ENCODE data around the gene GIMAP5.

Gene GIMAP5

DNA sequence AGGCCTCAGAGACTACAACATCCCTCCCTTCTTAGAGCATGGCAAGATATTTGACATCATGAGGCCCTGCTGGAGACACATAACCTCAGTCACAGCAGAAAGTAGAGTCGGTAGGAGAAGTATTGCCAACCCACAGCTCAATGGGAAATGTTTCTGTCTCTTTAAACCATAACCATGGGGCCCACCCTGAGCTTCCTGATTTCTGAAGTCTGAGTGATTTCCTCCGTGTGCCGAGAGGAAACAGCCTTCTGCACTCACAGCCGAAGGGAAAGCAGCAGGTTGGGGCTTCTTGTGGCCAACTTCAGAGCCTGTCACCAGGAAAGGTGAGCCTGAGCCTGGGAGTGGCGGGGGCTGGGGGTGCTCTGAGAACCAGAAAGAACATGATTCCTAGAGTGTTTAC is 20.9 kb upstream of the GIMAP5 start, which contains the start of gene GIMAP1:
GIMAP1 (plus strand) TSS at position 246 of the 400 bp plus-strand sequence. CDS start 2,435 bp downstream, outside the sequence.
- Histone ChIP-seq H3K27me3 (ENCODE audit: insufficient read depth, low read length) (peaks cover 8% of the 10 kb centered on the region; the same call in 1 of the 2 replicates), H3K4me1 (ENCODE audit: insufficient read depth, low read length, severe bottlenecking) (no peaks in the 10 kb centered on the region), H3K9me3 (ENCODE audit: low read length) (no peaks in the 10 kb centered on the region), H3K36me3 (ENCODE audit: insufficient read depth, low read length) (no peaks in the 10 kb centered on the region), H3K4me2 (ENCODE audit: low read length) (no peak within 1 kb of the TSS), H3F3A (ENCODE audit: insufficient read depth, low read length) (no peaks in the 10 kb centered on the region), H3K9ac (ENCODE audit: low read length) (no peak within 1 kb of the TSS), H3K4me3 (ENCODE audit: low read depth, low read length, poor library complexity, severe bottlenecking) (no peak within 1 kb of the TSS), H3K27ac (ENCODE audit: low read depth, low read length, poor library complexity, severe bottlenecking) (no peak within 1 kb of the TSS), H3K9me2 (ENCODE audit: low read depth, low read length) (no peaks in the 10 kb centered on the region), H3K79me2 (ENCODE audit: insufficient read depth, low read length) (no peaks in the 10 kb centered on the region), H4K20me1 (ENCODE audit: insufficient read depth, low read length) (no peaks in the 10 kb centered on the region), H2AFZ (ENCODE audit: low read length) (no peak within 1 kb of the TSS)
- TF ChIP-seq, protein P1, sequence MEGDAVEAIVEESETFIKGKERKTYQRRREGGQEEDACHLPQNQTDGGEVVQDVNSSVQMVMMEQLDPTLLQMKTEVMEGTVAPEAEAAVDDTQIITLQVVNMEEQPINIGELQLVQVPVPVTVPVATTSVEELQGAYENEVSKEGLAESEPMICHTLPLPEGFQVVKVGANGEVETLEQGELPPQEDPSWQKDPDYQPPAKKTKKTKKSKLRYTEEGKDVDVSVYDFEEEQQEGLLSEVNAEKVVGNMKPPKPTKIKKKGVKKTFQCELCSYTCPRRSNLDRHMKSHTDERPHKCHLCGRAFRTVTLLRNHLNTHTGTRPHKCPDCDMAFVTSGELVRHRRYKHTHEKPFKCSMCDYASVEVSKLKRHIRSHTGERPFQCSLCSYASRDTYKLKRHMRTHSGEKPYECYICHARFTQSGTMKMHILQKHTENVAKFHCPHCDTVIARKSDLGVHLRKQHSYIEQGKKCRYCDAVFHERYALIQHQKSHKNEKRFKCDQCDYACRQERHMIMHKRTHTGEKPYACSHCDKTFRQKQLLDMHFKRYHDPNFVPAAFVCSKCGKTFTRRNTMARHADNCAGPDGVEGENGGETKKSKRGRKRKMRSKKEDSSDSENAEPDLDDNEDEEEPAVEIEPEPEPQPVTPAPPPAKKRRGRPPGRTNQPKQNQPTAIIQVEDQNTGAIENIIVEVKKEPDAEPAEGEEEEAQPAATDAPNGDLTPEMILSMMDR (IDR thresholded peaks at IDR 0.05; ENCODE audit: low read length): no peak
- TF ChIP-seq EZH2 (IDR thresholded peaks at IDR 0.05; ENCODE audit: borderline replicate concordance, low read length): no peak

DNA sequence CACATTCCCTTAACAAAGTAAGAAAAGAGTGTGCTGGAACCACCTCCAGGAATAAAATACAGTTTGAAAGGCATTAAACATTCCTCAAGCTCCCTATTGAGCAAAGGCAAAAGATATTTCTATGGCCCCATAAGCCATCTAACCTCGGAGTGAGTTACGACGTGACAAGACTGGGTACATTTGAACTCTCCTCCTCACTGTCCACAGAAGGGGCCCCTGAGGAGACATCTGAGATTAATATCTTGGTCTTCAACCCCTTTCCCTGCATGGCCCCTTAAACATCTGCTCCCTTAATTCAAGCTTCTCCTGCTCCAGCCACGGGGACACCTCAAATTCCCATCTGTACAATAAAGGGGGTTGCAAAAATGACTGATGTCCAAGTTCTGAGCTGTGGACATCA is 20.3 kb upstream of the GIMAP5 start:
- H3K9me2 ChIP-seq (ENCODE audit: low read depth, low read length): no peaks in the 10 kb centered on the region
- H3K27me3 ChIP-seq (ENCODE audit: insufficient read depth, low read length): peaks cover 8% of the 10 kb centered on the region; the same call in 1 of the 2 replicates
- H3K27ac ChIP-seq (ENCODE audit: low read depth, low read length, poor library complexity, severe bottlenecking): no peak overlapping the region
- no peak overlapping the region for H2AFZ ChIP-seq (ENCODE audit: low read length)
- TF ChIP-seq, protein P1 (IDR thresholded peaks at IDR 0.05; ENCODE audit: low read length): no peak
- no peak for TF ChIP-seq EZH2 (IDR thresholded peaks at IDR 0.05; ENCODE audit: borderline replicate concordance, low read length)
- no peaks in the 10 kb centered on the region for H3K79me2 ChIP-seq (ENCODE audit: insufficient read depth, low read length)
- H3K4me3 ChIP-seq (ENCODE audit: low read depth, low read length, poor library complexity, severe bottlenecking): no peak overlapping the region
- no peak overlapping the region for H3K4me2 ChIP-seq (ENCODE audit: low read length)
- H3F3A ChIP-seq (ENCODE audit: insufficient read depth, low read length): no peaks in the 10 kb centered on the region
- no peak overlapping the region for H3K9ac ChIP-seq (ENCODE audit: low read length)
- H3K4me1 ChIP-seq (ENCODE audit: insufficient read depth, low read length, severe bottlenecking): no peaks in the 10 kb centered on the region
- no peaks in the 10 kb centered on the region for H3K36me3 ChIP-seq (ENCODE audit: insufficient read depth, low read length)
- no peaks in the 10 kb centered on the region for H3K9me3 ChIP-seq (ENCODE audit: low read length)
- no peaks in the 10 kb centered on the region for H4K20me1 ChIP-seq (ENCODE audit: insufficient read depth, low read length)

DNA sequence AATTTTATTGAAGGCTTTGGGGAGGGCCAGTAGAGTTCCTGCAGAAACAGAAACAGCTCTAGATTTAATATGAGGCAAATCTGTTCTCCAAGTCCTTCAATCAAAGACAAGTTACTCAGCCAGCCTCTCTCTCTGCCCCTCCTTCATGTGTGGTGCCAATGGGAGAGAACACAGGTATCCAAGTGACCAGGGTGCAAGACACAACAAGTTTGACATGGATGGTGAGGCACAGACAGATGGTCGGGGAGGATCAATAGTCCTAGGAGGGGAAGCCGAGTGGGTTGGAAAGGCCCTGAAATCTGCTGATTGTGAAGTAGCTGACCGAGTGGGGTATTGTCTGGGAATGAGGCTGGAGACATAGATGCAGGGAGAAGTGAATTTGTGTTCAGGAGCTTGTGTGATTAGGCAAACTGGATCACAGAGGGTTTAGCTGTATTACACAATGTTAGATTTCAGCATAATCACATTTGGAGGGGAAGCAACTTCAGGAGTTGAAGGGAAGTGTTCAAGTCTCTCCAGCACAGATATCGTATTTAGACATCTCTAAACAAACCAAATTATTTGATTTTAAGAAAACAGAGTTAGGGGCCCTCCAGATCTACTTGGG is 19.3 kb upstream of the GIMAP5 start:
- Histone ChIP-seq H3K79me2 (ENCODE audit: insufficient read depth, low read length) (no peaks in the 10 kb centered on the region), H3K4me2 (ENCODE audit: low read length) (no peak overlapping the region), H2AFZ (ENCODE audit: low read length) (no peak overlapping the region), H3K9me3 (ENCODE audit: low read length) (no peaks in the 10 kb centered on the region), H3K36me3 (ENCODE audit: insufficient read depth, low read length) (no peaks in the 10 kb centered on the region), H3K27ac (ENCODE audit: low read depth, low read length, poor library complexity, severe bottlenecking) (no peak overlapping the region), H3F3A (ENCODE audit: insufficient read depth, low read length) (no peaks in the 10 kb centered on the region), H3K9me2 (ENCODE audit: low read depth, low read length) (no peaks in the 10 kb centered on the region), H3K9ac (ENCODE audit: low read length) (no peak overlapping the region), H3K27me3 (ENCODE audit: insufficient read depth, low read length) (peaks cover 8% of the 10 kb centered on the region; the same call in 1 of the 2 replicates), H4K20me1 (ENCODE audit: insufficient read depth, low read length) (no peaks in the 10 kb centered on the region), H3K4me1 (ENCODE audit: insufficient read depth, low read length, severe bottlenecking) (no peaks in the 10 kb centered on the region), H3K4me3 (ENCODE audit: low read depth, low read length, poor library complexity, severe bottlenecking) (no peak overlapping the region)
- TF ChIP-seq, protein P1 (IDR thresholded peaks at IDR 0.05; ENCODE audit: low read length): no peak
- no peak for TF ChIP-seq EZH2 (IDR thresholded peaks at IDR 0.05; ENCODE audit: borderline replicate concordance, low read length)

Data from OCI-LY1 (cell line).